KMS-11 (cell line): ENCODE results near the gene PSME3.
"Not testable (repeated sequence)": the region's sequence is repeated elsewhere in the genome, so short reads cannot be mapped to it uniquely, and the experiment has no call there.

Experiments
- H2AFZ ChIP-seq: fragments of 200-600 bp; sonication (generic); 2 replicates; pipeline ENCODE4 v1.6.1; 2016; ENCODE audit warnings: antibody characterized with exemption, mixed run types, low read depth
- H3K27ac ChIP-seq: fragments of 200-600 bp; sonication (generic); 2 replicates; pipeline ENCODE4 v1.6.1; 2016; ENCODE audit warnings: mild to moderate bottlenecking, mixed run types
- H3K27me3 ChIP-seq: fragments of 200-600 bp; sonication (generic); 2 replicates; pipeline ENCODE4 v1.6.1; 2017; ENCODE audit warnings: mild to moderate bottlenecking, low read depth, mixed run types, moderate library complexity; ENCODE audit not compliant: insufficient read depth
- H3K36me3 ChIP-seq: fragments of 200-600 bp; sonication (generic); 2 replicates; pipeline ENCODE4 v1.6.1; 2017; ENCODE audit warnings: mild to moderate bottlenecking, mixed run types; ENCODE audit not compliant: insufficient read depth
- H3K4me1 ChIP-seq: fragments of 200-600 bp; sonication (generic); 2 replicates; pipeline ENCODE4 v1.6.1; 2016; ENCODE audit warnings: mild to moderate bottlenecking, low read depth, mixed run types; ENCODE audit not compliant: poor library complexity, severe bottlenecking
- H3K4me2 ChIP-seq: fragments of 200-600 bp; sonication (generic); 2 replicates; pipeline ENCODE4 v1.7.0; 2016; ENCODE audit warnings: mild to moderate bottlenecking, mixed run types
- H3K4me3 ChIP-seq: fragments of 200-600 bp; sonication (generic); IDR thresholded peaks from 2 replicates; pipeline ENCODE4 v1.6.1; 2017; ENCODE audit warnings: low read depth, low read length, mixed read lengths; ENCODE audit not compliant: insufficient read depth
- H3K79me2 ChIP-seq: fragments of 200-600 bp; sonication (generic); 2 replicates; pipeline ENCODE4 v1.6.1; 2016; ENCODE audit warnings: low read depth, mixed run types; ENCODE audit not compliant: insufficient read depth
- H3K9ac ChIP-seq: fragments of 200-600 bp; sonication (generic); 2 replicates; pipeline ENCODE4 v1.6.1; 2016; ENCODE audit warnings: mild to moderate bottlenecking, mixed run types
- H4K20me1 ChIP-seq: fragments of 200-600 bp; sonication (generic); 2 replicates; pipeline ENCODE4 v1.6.1; 2016; ENCODE audit warnings: mild to moderate bottlenecking, mixed run types; ENCODE audit not compliant: insufficient read depth
- CTCF ChIP-seq: fragments of 200-600 bp; sonication (generic); conservative IDR thresholded peaks from 2 replicates; pipeline ENCODE4 v1.6.1; 2017; ENCODE audit warnings: low read depth, mild to moderate bottlenecking, antibody characterized with exemption, low read length, moderate library complexity, mixed read lengths

The PSME3 gene

GRCh38 chr17:42857389-42857788 lies 24.2 kb downstream of the PSME3 start:
- Histone ChIP-seq H4K20me1 (no peaks in the 10 kb centered on the region), H2AFZ (no peak overlapping the region), H3K36me3 (no peaks in the 10 kb centered on the region), H3K4me3 (no peak overlapping the region), H3K4me2 (no peak overlapping the region), H3K79me2 (no peaks in the 10 kb centered on the region), H3K4me1 (peaks cover 22% of the 10 kb centered on the region), H3K9ac (no peak overlapping the region), H3K27me3 (no peaks in the 10 kb centered on the region), H3K27ac (no peak overlapping the region)
- TF ChIP-seq CTCF: no peak

DNA sequence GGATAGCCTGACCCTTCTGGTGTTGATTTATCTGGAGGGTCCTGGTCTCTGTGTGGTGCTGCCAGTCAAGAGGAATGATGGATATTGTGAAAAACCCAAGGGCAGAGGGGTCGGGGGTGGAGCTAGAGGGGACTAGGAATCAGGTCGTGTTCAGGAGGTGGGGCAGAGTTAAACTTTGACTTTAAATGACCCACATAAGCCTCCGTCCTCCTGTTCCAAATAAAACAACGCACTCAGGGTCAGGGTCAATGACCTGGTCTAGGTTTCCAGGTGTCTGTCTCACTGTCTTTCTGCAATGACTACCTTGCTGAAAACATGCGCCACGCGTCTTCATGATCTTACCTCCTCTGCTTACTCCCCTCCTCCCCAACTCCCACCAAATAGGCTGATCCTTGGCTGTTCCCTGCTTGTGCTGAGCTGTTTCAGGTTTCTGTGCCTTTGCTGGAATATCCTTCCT lies 32.5 kb downstream of the PSME3 start:
- TF ChIP-seq CTCF: no peak
- Histone ChIP-seq H3K9ac (no peak overlapping the region), H3K79me2 (no peaks in the 10 kb centered on the region), H3K36me3 (no peaks in the 10 kb centered on the region), H4K20me1 (no peaks in the 10 kb centered on the region), H3K27ac (no peak overlapping the region), H2AFZ (no peak overlapping the region), H3K4me1 (no peaks in the 10 kb centered on the region), H3K27me3 (no peaks in the 10 kb centered on the region), H3K4me2 (no peak overlapping the region), H3K4me3 (no peak overlapping the region)

GRCh38 chr17:42866216-42866615 lies 33.0 kb downstream of the PSME3 start:
- no peak for TF ChIP-seq CTCF
- Histone ChIP-seq H3K4me1 (no peaks in the 10 kb centered on the region), H3K27ac (no peak overlapping the region), H3K9ac (no peak overlapping the region), H4K20me1 (no peaks in the 10 kb centered on the region), H2AFZ (no peak overlapping the region), H3K4me2 (no peak overlapping the region), H3K79me2 (no peaks in the 10 kb centered on the region), H3K27me3 (no peaks in the 10 kb centered on the region), H3K36me3 (no peaks in the 10 kb centered on the region), H3K4me3 (no peak overlapping the region)

DNA sequence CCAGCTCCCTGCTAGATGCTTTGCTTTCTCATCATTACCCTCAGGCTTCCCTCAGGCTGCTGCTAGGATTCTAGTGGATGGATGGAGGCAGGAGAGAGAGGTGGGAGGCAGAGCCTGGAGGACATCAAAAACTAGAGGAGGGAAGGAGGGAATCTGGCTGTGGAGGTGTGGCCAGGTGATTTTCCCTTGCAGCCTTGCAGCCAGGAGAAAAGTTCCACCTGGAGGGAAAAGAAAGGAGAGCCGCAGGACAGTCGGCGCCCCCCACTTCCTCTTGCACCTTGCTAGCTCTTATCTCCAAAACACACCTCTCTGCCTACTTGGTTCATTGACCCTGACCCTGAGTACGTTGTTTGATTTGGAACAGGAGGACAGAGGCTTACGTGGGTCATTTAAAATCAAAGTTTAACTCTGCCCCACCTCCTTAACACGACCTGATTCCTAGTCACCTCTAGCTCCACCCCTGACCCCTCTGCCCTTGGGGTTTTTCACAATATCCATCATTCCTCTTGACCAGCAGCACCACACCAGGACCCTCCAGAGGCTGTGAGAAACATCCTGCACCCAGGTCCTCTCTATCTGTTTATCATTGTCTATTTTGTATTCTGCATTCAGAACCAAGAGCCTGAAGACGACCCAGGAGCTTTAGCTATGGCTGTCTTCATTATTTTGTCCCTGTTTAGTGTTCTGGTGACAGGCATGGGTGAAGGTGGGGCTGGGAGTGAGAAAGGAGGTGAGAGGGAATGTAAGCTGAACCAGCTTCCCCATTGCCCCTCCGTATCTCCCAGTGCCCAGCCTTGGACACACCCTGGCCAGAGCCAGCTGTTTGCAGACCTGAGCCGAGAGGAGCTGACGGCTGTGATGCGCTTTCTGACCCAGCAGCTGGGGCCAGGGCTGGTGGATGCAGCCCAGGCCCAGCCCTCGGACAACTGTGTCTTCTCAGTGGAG lies 33.7 kb downstream of the PSME3 start:
- no peaks in the 10 kb centered on the region for H3K27me3 ChIP-seq
- no peaks in the 10 kb centered on the region for H3K36me3 ChIP-seq
- H4K20me1 ChIP-seq: no peaks in the 10 kb centered on the region
- no peak overlapping the region for H3K4me3 ChIP-seq
- TF ChIP-seq CTCF: no peak
- H3K4me1 ChIP-seq: no peaks in the 10 kb centered on the region
- H3K27ac ChIP-seq: no peak overlapping the region
- H3K79me2 ChIP-seq: no peaks in the 10 kb centered on the region
- H3K4me2 ChIP-seq: no peak overlapping the region
- H3K9ac ChIP-seq: no peak overlapping the region
- no peak overlapping the region for H2AFZ ChIP-seq

- H3K79me2 ChIP-seq, H3K9ac ChIP-seq, H3K4me1 ChIP-seq, H4K20me1 ChIP-seq, H3K27me3 ChIP-seq, H3K27ac ChIP-seq, H3K4me3 ChIP-seq, H3K36me3 ChIP-seq, H2AFZ ChIP-seq, H3K4me2 ChIP-seq: not testable (repeated sequence)
These were observed 34.6 kb downstream of the PSME3 start for GRCh38 chr17:42867694-42868261.
